Measurements from ENCODE around the gene AEBP1.

The AEBP1 gene

GRCh38 chr7:44120395-44120794, 16.2 kb downstream of the AEBP1 start:
- Histone ChIP-seq H3K27me3 (ENCODE audit: insufficient read depth, poor library complexity, severe bottlenecking) (no peaks in the 10 kb centered on the region), H3K4me3 (replicated peaks; ENCODE audit: insufficient read depth, low read length) (no peak overlapping the region), H3K27ac (replicated peaks) (no peak overlapping the region)
- no peak for DNase-seq (ENCODE audit: low read depth in 1 of 2, low spot score in 1 of 2)
- TF ChIP-seq SPI1 (IDR thresholded peaks at IDR 0.05; ENCODE audit: borderline replicate concordance, low read depth), result no peak
- TF ChIP-seq POLR2AphosphoS5 (IDR thresholded peaks at IDR 0.05; ENCODE audit: low read depth), result no peak
- TF ChIP-seq GABPA (IDR thresholded peaks at IDR 0.05; ENCODE audit: low read depth), result no peak
- no peak for TF ChIP-seq REST (IDR thresholded peaks at IDR 0.05; ENCODE audit: insufficient replicate concordance, low read depth)
- TF ChIP-seq CTCF (IDR thresholded peaks at IDR 0.05; ENCODE audit: insufficient read depth, low read length), result no peak

GRCh38 chr7:44121761-44122420, 17.7 kb downstream of the AEBP1 start:
- no peak for DNase-seq (ENCODE audit: low read depth in 1 of 2, low spot score in 1 of 2)
- TF ChIP-seq REST (IDR thresholded peaks at IDR 0.05; ENCODE audit: insufficient replicate concordance, low read depth), result no peak
- no peak for TF ChIP-seq POLR2AphosphoS5 (IDR thresholded peaks at IDR 0.05; ENCODE audit: low read depth)
- no peak for TF ChIP-seq SPI1 (IDR thresholded peaks at IDR 0.05; ENCODE audit: borderline replicate concordance, low read depth)
- no peak for TF ChIP-seq GABPA (IDR thresholded peaks at IDR 0.05; ENCODE audit: low read depth)
- no peak for TF ChIP-seq CTCF (IDR thresholded peaks at IDR 0.05; ENCODE audit: insufficient read depth, low read length)
- Histone ChIP-seq H3K4me3 (replicated peaks; ENCODE audit: insufficient read depth, low read length) (no peak overlapping the region; the same call in 1 of the 2 replicates), H3K27ac (replicated peaks) (no peak overlapping the region), H3K27me3 (ENCODE audit: insufficient read depth, poor library complexity, severe bottlenecking) (no peaks in the 10 kb centered on the region)

- no peaks in the 10 kb centered on the region for H3K27me3 ChIP-seq (ENCODE audit: insufficient read depth, poor library complexity, severe bottlenecking)
- peak overlapping the region; percentile 80 for H3K27ac ChIP-seq (replicated peaks)
- H3K4me3 ChIP-seq (replicated peaks; ENCODE audit: insufficient read depth, low read length), result peak overlapping the region; percentile 89
- TF ChIP-seq REST (IDR thresholded peaks at IDR 0.05; ENCODE audit: insufficient replicate concordance, low read depth) (no peak), GABPA (IDR thresholded peaks at IDR 0.05; ENCODE audit: low read depth) (no peak), CTCF (IDR thresholded peaks at IDR 0.05; ENCODE audit: insufficient read depth, low read length) (no peak), POLR2AphosphoS5 (IDR thresholded peaks at IDR 0.05; ENCODE audit: low read depth) (no peak; the same call in 1 of the 2 replicates), SPI1 (IDR thresholded peaks at IDR 0.05; ENCODE audit: borderline replicate concordance, low read depth) (no peak)
- no peak for DNase-seq (ENCODE audit: low read depth in 1 of 2, low spot score in 1 of 2)
Measured at GRCh38 chr7:44122529-44122928, 18.4 kb downstream of the AEBP1 start.

Data from HL-60 (cell line).